DOHH2 (cell line): ENCODE results near the gene MTRF1.

Experiments
- H3F3A ChIP-seq: fragments of 200-600 bp; sonication (generic), shearing (Covaris generic); 2 replicates; pipeline ENCODE4 v1.6.0; 2016; ENCODE audit warnings: antibody characterized with exemption, mild to moderate bottlenecking; ENCODE audit not compliant: control insufficient read depth, insufficient read depth
- H3K27ac ChIP-seq: fragments of 200-600 bp; sonication (generic); 2 replicates; pipeline ENCODE4 v1.5.1; 2014; ENCODE audit warnings: low read depth, mild to moderate bottlenecking, low read length, moderate library complexity
- H3K27me3 ChIP-seq: fragments of 200-600 bp; sonication (generic); 2 replicates; pipeline ENCODE4 v1.6.1; 2014; ENCODE audit warnings: mild to moderate bottlenecking, low read length, mixed read lengths; ENCODE audit not compliant: control insufficient read depth
- H3K36me3 ChIP-seq: fragments of 200-600 bp; sonication (generic); 2 replicates; pipeline ENCODE4 v1.6.1; 2014; ENCODE audit warnings: mild to moderate bottlenecking, low read length, moderate library complexity, mixed read lengths; ENCODE audit not compliant: control insufficient read depth
- H3K4me1 ChIP-seq: fragments of 200-600 bp; sonication (generic); 2 replicates; pipeline ENCODE4 v1.6.1; 2014; ENCODE audit warnings: mild to moderate bottlenecking, low read length, mixed read lengths; ENCODE audit not compliant: control insufficient read depth
- H3K4me2 ChIP-seq: fragments of 200-600 bp; sonication (generic); 2 replicates; pipeline ENCODE4 v1.6.0; 2014; ENCODE audit warnings: mild to moderate bottlenecking, low read length, moderate library complexity
- H3K4me3 ChIP-seq: fragments of 200-600 bp; sonication (generic); 2 replicates; pipeline ENCODE4 v1.5.1; 2014; ENCODE audit warnings: mild to moderate bottlenecking, low read length, mixed read lengths
- H3K79me2 ChIP-seq: fragments of 200-600 bp; sonication (generic); 2 replicates; pipeline ENCODE4 v1.6.1; 2014; ENCODE audit warnings: mild to moderate bottlenecking, low read length, mixed read lengths; ENCODE audit not compliant: control insufficient read depth
- H3K9me2 ChIP-seq: fragments of 200-600 bp; sonication (generic); replicated peaks from 2 replicates; pipeline ENCODE4 v1.6.1; 2014; ENCODE audit warnings: mild to moderate bottlenecking, low read length, mixed read lengths; ENCODE audit not compliant: control insufficient read depth
- H3K9me3 ChIP-seq: fragments of 200-600 bp; sonication (generic); 2 replicates; pipeline ENCODE4 v1.6.1; 2014; ENCODE audit warnings: antibody characterized with exemption, low read length, mixed read lengths; ENCODE audit not compliant: control insufficient read depth, insufficient read depth
- H4K20me1 ChIP-seq: fragments of 200-600 bp; sonication (generic); 2 replicates; pipeline ENCODE4 v1.6.0; 2014; ENCODE audit warnings: low read depth, mild to moderate bottlenecking, antibody characterized with exemption, low read length, moderate library complexity; ENCODE audit not compliant: control insufficient read depth, insufficient read depth
- CTCF ChIP-seq: fragments of 200-600 bp; sonication (generic); IDR thresholded peaks from one replicate; pipeline ENCODE4 v1.5.1; 2014; ENCODE audit warnings: antibody characterized with exemption, mild to moderate bottlenecking, low read depth, low read length; ENCODE audit not compliant: poor library complexity, severe bottlenecking
- EZH2phosphoT487 ChIP-seq: fragments of 200-600 bp; sonication (generic); IDR thresholded peaks from 2 replicates; pipeline ENCODE4 v1.6.1; 2017; ENCODE audit warnings: borderline replicate concordance, mild to moderate bottlenecking, antibody characterized with exemption, low read length, moderate library complexity, mixed read lengths

Gene MTRF1

GRCh38 chr13:41241626-41242025 lies 21.8 kb downstream of the MTRF1 start:
- H3K9me3 ChIP-seq = no peaks in the 10 kb centered on the region
- H3K4me1 ChIP-seq = no peaks in the 10 kb centered on the region
- no peaks in the 10 kb centered on the region for H3K79me2 ChIP-seq
- no peak overlapping the region for H3K27ac ChIP-seq
- no peaks in the 10 kb centered on the region for H3K27me3 ChIP-seq
- no peaks in the 10 kb centered on the region for H4K20me1 ChIP-seq
- no peak overlapping the region for H3K4me3 ChIP-seq
- TF ChIP-seq CTCF (no peak), EZH2phosphoT487 (no peak)
- H3K36me3 ChIP-seq = peaks cover 12% of the 10 kb centered on the region
- no peak overlapping the region for H3K4me2 ChIP-seq
- H3K9me2 ChIP-seq = no peaks in the 10 kb centered on the region
- no peaks in the 10 kb centered on the region for H3F3A ChIP-seq

GRCh38 chr13:41236369-41236768 lies 27.0 kb downstream of the MTRF1 start:
- H3K79me2 ChIP-seq = no peaks in the 10 kb centered on the region
- H3K36me3 ChIP-seq = peaks cover 25% of the 10 kb centered on the region
- H4K20me1 ChIP-seq = no peaks in the 10 kb centered on the region
- no peak overlapping the region for H3K4me2 ChIP-seq
- H3K27ac ChIP-seq = no peak overlapping the region
- no peak overlapping the region for H3K4me3 ChIP-seq
- peaks cover 24% of the 10 kb centered on the region for H3K4me1 ChIP-seq
- H3K9me3 ChIP-seq = no peaks in the 10 kb centered on the region
- peaks cover 12% of the 10 kb centered on the region for H3F3A ChIP-seq
- TF ChIP-seq EZH2phosphoT487 (no peak), CTCF (no peak)
- no peaks in the 10 kb centered on the region for H3K9me2 ChIP-seq
- no peaks in the 10 kb centered on the region for H3K27me3 ChIP-seq

GRCh38 chr13:41232578-41233480 lies 30.5 kb downstream of the MTRF1 start:
- no peaks in the 10 kb centered on the region for H3K27me3 ChIP-seq
- peak overlapping the region; percentile 72 for H3K27ac ChIP-seq
- H3F3A ChIP-seq = peaks cover 12% of the 10 kb centered on the region
- H3K4me1 ChIP-seq = peaks cover 29% of the 10 kb centered on the region
- H3K9me2 ChIP-seq = no peaks in the 10 kb centered on the region
- H3K4me3 ChIP-seq = peak overlapping the region; percentile 61
- H3K79me2 ChIP-seq = no peaks in the 10 kb centered on the region
- no peaks in the 10 kb centered on the region for H3K9me3 ChIP-seq
- no peaks in the 10 kb centered on the region for H4K20me1 ChIP-seq
- TF ChIP-seq EZH2phosphoT487 = no peak
- TF ChIP-seq CTCF = no peak
- peak overlapping the region; percentile 85 for H3K4me2 ChIP-seq
- H3K36me3 ChIP-seq = peaks cover 28% of the 10 kb centered on the region
